Activated gamma-delta T cell treated with Interleukin-2 at 50 U/mL for 16 hours (primary cell): ENCODE results near the gene ZNF697.
A peak's percentile ranks its signal among the peaks of the same experiment; 100 is the strongest.
"Not testable (repeated sequence)": the region's sequence is repeated elsewhere in the genome, so short reads cannot be mapped to it uniquely, and the experiment has no call there.

Experiments
- DNase-seq: peaks from one replicate; pipeline ENCODE4 v3.0.0-alpha.2; 2020

ZNF697 gene

DNA sequence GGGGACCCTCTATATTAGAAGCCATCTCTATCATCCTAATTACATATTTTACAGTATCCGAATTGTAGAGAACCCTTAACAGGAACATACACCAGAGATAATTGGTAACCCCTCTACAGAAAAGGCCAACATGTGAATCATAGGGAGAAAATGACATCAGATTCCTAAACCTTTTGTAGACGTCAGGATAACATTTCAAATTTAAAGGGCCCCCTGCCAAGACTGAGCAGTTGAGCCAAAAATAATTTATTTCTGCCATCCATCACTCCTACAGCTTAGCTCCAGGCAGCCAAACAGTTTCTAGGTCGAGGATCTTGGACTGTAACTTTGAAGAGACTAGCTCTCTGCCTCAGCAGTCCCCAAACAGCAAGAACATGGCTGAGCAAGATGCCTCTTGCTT, 21.2 kb downstream of the ZNF697 start:
- DNase-seq: no peak

DNA sequence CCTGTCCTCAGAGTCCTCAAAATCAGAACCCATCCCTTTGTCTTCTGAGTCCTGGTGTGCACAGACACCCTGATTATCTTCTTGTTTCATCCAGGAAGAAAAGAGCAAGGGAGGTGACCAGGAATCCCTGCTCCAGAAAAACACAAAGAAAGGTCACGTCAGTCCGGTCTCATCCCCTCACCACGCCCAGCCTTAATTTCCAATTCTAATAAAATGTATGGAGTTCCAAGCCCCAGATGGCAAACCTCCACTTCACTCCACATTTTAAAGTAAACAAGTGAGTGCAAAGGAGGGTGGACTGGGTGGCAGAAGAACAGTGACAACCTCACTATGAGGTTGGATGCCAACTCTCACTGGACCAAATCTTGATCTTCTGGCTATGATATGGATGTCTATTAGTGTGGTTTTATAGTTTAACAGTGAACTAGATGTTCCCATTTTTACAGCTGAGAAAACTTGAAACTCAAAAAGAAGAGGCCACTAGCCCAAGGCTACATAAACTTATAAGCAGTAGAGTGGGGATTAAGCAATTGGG, 22.0 kb downstream of the ZNF697 start:
- DNase-seq: no peak

- DNase-seq: no peak
These were observed 24.4 kb downstream of the ZNF697 start for GRCh38 chr1:119623678-119624077.

- DNase-seq: no peak
These were observed 24.9 kb downstream of the ZNF697 start for GRCh38 chr1:119623193-119623515.

GRCh38 chr1:119622311-119623192, 25.5 kb downstream of the ZNF697 start:
- no peak for DNase-seq

DNA sequence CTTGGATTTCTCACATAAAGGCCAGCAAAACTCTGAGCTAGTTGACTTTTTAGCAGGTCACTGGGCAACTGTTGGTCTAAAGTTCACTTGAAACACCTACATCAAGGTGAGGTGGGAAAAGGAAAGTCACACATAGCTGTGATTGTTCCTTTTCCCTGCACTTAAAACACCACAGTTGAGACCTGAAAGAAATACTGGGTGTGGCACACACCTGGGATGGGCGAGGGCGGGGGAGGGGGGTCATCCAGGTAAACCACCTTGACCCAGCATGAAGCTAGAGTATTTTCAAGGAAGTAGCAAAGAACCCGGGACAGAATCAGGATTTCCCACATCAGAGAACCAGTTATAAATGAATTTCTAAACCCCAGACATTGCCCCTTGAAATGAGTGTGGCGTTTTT, 26.4 kb downstream of the ZNF697 start:
- no peak for DNase-seq

DNA sequence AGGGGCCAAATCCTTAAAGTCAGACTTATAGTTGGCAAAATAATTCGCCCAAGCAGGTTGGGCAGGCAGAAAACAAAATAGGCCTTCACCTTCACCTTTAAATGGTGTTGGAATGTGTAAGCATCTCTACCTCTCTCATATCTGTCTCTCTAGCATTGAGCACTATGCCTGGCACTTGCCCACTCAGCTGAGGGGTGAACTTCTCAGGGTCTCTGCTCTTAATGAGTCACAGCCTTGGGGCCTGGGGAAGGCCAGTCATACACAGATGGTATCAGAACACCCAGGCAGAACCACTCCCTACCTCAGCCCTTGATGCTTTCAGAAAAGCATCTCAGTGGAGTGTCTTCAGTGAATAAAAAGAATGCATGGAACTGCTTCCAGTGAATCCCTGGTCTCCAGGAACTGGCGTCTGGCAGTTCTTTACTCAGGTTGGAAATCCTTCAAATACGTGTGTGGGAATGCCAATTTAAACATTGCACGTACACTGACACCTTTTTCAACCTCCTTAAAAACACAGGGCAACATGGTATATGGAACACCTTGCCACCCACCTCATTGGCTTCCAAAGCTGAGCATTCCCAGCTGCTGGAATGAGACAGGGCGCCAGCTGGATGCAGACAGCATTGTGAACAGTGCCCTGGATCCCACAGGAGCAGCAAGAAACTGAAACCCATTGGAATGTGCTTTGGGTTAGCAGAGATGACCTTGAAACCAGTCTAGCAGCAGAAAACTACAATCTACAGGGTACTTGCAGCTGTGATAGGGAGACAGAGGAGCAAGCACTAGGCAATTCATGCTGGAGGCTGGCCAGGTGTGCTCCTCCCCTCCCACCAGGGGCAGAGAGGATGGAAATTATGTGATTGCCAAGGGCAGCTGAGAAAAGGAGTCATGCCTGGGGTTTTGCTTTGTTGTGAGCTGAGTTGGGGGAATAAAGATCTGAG, 30.0 kb downstream of the ZNF697 start:
- no peak for DNase-seq

GRCh38 chr1:119616748-119617147, 31.3 kb downstream of the ZNF697 start:
- DNase-seq: not testable (repeated sequence)

GRCh38 chr1:119615100-119615499, 33.0 kb downstream of the ZNF697 start:
- not testable (repeated sequence) for DNase-seq

- DNase-seq: peak; percentile 41
These were observed 34.0 kb downstream of the ZNF697 start for GRCh38 chr1:119613769-119614720.

- DNase-seq: peak; percentile 32
These were observed 36.4 kb downstream of the ZNF697 start for GRCh38 chr1:119611701-119612113.

DNA sequence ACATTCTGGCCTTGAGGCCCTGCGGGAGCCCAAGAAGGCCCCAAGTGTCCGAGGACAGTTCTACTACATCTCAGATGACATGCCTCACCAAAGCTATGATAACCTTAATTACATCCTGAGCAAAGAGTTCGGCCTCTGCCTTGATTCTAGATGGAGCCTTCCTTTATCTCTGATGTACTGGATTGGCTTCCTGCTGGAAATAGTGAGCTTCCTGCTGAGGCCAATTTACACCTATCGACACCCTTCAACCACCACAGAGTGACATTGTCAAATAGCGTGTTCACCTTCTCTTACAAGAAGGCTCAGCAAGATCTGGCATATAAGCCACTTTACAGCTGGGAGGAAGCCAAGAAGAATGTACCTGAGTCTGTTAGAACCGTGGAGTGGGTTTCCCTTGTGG, 39.2 kb downstream of the ZNF697 start:
- not testable (repeated sequence) for DNase-seq

- not testable (repeated sequence) for DNase-seq
These were observed 40.8 kb downstream of the ZNF697 start for GRCh38 chr1:119607087-119607807.

- DNase-seq: no peak
These were observed 41.7 kb downstream of the ZNF697 start for GRCh38 chr1:119606394-119606793.

GRCh38 chr1:119605686-119606085, 42.4 kb downstream of the ZNF697 start:
- DNase-seq: no peak

DNA sequence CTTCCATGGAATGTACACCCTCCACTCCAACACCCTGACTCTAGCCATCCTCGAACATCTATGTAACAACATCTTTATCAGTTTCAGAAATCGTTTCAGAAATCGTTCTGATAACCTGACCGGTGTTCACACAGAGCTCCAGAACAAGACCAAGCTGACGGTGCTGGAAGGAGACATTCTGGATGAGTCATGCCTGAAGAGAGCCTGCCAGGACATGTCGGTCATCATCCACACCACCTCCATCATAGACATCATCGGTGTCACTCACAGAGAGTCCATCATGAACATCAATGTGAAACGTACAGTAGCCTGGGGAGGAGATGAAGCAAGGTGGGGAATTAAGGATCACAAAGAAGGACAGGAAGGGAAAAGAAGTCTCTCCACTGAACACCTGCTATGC, 43.0 kb downstream of the ZNF697 start:
- not testable (repeated sequence) for DNase-seq

- no peak for DNase-seq
These were observed 44.4 kb downstream of the ZNF697 start for GRCh38 chr1:119603695-119604094.

- not testable (repeated sequence) for DNase-seq
These were observed 44.8 kb downstream of the ZNF697 start for GRCh38 chr1:119603241-119603640.

- DNase-seq: not testable (repeated sequence)
These were observed 45.3 kb downstream of the ZNF697 start for GRCh38 chr1:119602789-119603188.

- DNase-seq: no peak
These were observed 45.9 kb downstream of the ZNF697 start for GRCh38 chr1:119602169-119602568.

- no peak for DNase-seq
These were observed 47.1 kb downstream of the ZNF697 start for GRCh38 chr1:119600976-119601375.

DNA sequence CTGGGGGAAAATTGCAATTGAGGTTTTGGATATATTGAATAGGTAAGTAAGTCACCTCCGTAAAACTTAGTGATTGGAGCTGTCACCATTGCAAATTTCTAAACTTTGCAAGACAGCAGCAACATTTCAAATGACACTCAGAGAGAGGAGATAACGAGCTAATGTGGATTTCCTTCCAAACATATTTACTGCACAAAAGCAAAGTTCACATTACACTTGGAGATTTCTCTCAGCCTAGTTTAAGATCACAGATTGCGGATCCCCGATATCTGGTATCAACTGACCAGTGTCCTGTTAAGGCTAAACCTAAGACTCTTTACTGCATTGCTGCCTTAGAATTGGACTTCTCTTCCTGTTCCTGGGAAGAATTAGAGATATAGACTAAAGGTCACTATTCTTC, 47.5 kb downstream of the ZNF697 start:
- DNase-seq: no peak
